Gastrocnemius medialis (tissue), 4 donors: ENCODE results near the gene LILRA5.

ENCODE experiments used
- CTCF ChIP-seq, 5 experiments: fragments of 450-650 bp in 3 of 5; fragments of 200-600 bp in 2 of 5; sonication (generic) in 2 of 5; IDR thresholded peaks in 4 of 5; conservative IDR thresholded peaks in 1 of 5; 1 replicate in 4 of 5; 2 replicates in 1 of 5; pipeline ENCODE4 v1.5.1; 2016 to 2019; ENCODE audit warnings: antibody characterized with exemption in 5 of 5, mild to moderate bottlenecking in 3 of 5, moderate library complexity in 3 of 5
- POLR2A ChIP-seq, 2 donors: fragments of 450-650 bp; IDR thresholded peaks; one replicate each; pipeline ENCODE4 v1.6.1; 2017; ENCODE audit warnings: antibody characterized with exemption in 2 of 2, mild to moderate bottlenecking in 2 of 2, moderate library complexity in 2 of 2

- no peak for TF ChIP-seq POLR2A (IDR thresholded peaks at IDR 0.05)
- no peak for TF ChIP-seq CTCF (IDR thresholded peaks at IDR 0.05 in 4 of 5, conservative IDR thresholded peaks at IDR 0.05 in 1 of 5)
These were observed 44.0 kb downstream of the LILRA5 start for GRCh38 chr19:54268936-54269335.
